Glutamatergic neuron (in vitro differentiated cells): ENCODE data around the gene SPIRE2. TPM values are rescaled to one million over a fixed set of nuclear protein-coding genes. Genes with fewer than 3 reads are reported as not detected.
"Not testable (repeated sequence)": the region's sequence is repeated elsewhere in the genome, so short reads cannot be mapped to it uniquely, and the experiment has no call there.

ENCODE experiments used
- DNase-seq: peaks from one replicate; pipeline ENCODE4 v3.0.0; 2022
- H3K27ac Mint-ChIP-seq: one replicate; pipeline ENCODE4 v1.8.0; 2020; ENCODE audit warnings: mild to moderate bottlenecking, mixed read lengths, inconsistent platforms; ENCODE audit not compliant: unreplicated experiment
- H3K27me3 Mint-ChIP-seq: one replicate; pipeline ENCODE4 v1.8.0; 2020; ENCODE audit warnings: mild to moderate bottlenecking, moderate library complexity, mixed read lengths, inconsistent platforms; ENCODE audit not compliant: unreplicated experiment
- H3K36me3 Mint-ChIP-seq: one replicate; pipeline ENCODE4 v1.8.0; 2020; ENCODE audit warnings: mild to moderate bottlenecking, mixed read lengths, inconsistent platforms; ENCODE audit not compliant: unreplicated experiment
- H3K4me1 Mint-ChIP-seq: one replicate; pipeline ENCODE4 v1.8.0; 2020; ENCODE audit warnings: mild to moderate bottlenecking, low read depth, mixed read lengths, inconsistent platforms; ENCODE audit not compliant: unreplicated experiment
- H3K4me3 Mint-ChIP-seq: one replicate; pipeline ENCODE4 v1.8.0; 2020; ENCODE audit warnings: mild to moderate bottlenecking, mixed read lengths, inconsistent platforms; ENCODE audit not compliant: unreplicated experiment
- H3K9me3 Mint-ChIP-seq: one replicate; pipeline ENCODE4 v1.8.0; 2020; ENCODE audit warnings: mild to moderate bottlenecking, moderate library complexity, mixed read lengths, inconsistent platforms; ENCODE audit not compliant: unreplicated experiment
- CTCF ChIP-seq: fragments of 200-600 bp; sonication (generic); IDR thresholded peaks from one replicate; pipeline ENCODE4 v1.5.0; 2021; ENCODE audit not compliant: partially characterized antibody, unreplicated experiment
- total RNA-seq: library from RNA; stranded (reverse); fragmentation: NEBNext Ultra II Directional; extraction: Animal tissue kit (Norgen Biotek cat#: 25700); gene quantifications from one replicate; pipeline ENCODE4 v1.2.1, GENCODE V29; 2021; ENCODE audit not compliant: unreplicated experiment

SPIRE2 gene
- total RNA-seq, 1 donor from 2014 or later = 39.2 TPM

DNA sequence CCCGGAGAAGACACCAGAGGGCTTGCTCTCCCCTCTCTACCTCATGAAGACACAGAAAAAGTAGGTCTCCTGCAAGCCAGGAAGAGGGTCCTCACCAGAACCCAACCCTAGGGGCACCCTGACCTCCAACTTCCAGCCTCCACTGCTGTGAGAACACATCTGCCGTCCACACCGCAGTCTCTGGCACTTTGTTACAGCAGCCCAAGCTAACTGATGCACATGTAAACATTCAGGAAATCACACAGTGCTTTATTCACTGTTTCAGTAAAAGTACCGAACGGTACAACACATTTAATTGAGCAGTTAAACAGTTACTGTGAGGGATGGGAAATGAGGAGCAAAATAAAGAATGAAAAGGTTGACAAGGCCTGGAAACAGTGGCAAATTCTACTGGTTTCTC, 30.1 kb upstream of the SPIRE2 start:
- Mint-ChIP-seq H3K4me3 (no peak overlapping the region), H3K27ac (peak overlapping the region; percentile 82), H3K9me3 (peaks cover 4% of the 10 kb centered on the region), H3K27me3 (peaks cover 4% of the 10 kb centered on the region), H3K36me3 (no peaks in the 10 kb centered on the region), H3K4me1 (peaks cover 18% of the 10 kb centered on the region)
- TF ChIP-seq CTCF = no peak
- DNase-seq = no peak

DNA sequence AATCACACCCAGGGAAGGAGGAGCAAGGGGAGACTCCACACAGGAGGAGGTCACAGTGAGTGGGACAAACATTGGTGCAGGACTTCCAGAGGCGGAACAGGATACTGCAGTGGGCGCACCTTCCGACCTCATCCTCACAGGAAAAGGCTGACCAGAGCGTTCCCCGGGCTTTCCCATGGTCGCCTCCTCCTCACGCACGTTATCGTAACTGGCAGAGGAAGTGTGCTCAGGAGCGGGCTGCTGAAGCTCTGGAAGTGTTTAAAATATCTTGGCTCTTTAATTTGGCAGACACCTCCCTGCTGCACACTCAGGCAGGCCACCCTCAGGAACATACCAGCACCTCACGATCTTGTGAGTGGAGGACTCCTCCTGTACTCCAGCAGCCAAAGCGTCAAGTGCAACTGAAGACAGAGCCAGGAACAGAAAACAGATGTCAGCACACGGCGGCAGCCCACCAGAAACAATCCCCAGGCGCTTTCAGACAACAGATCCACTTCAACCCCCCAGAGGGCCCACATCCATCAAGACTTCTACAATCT, 29.4 kb upstream of the SPIRE2 start:
- no peak for DNase-seq
- H3K9me3 Mint-ChIP-seq = peaks cover 4% of the 10 kb centered on the region
- H3K4me3 Mint-ChIP-seq = peak overlapping the region; percentile 67
- peaks cover 4% of the 10 kb centered on the region for H3K27me3 Mint-ChIP-seq
- peaks cover 18% of the 10 kb centered on the region for H3K4me1 Mint-ChIP-seq
- peak overlapping the region; percentile 82 for H3K27ac Mint-ChIP-seq
- no peaks in the 10 kb centered on the region for H3K36me3 Mint-ChIP-seq
- no peak for TF ChIP-seq CTCF

- Mint-ChIP-seq H3K9me3 (peaks cover 10% of the 10 kb centered on the region), H3K27ac (no peak overlapping the region), H3K27me3 (peaks cover 12% of the 10 kb centered on the region), H3K4me1 (peaks cover 23% of the 10 kb centered on the region), H3K36me3 (no peaks in the 10 kb centered on the region), H3K4me3 (no peak overlapping the region)
- TF ChIP-seq CTCF = no peak
- no peak for DNase-seq
These were observed 26.5 kb upstream of the SPIRE2 start for GRCh38 chr16:89801800-89802199.

DNA sequence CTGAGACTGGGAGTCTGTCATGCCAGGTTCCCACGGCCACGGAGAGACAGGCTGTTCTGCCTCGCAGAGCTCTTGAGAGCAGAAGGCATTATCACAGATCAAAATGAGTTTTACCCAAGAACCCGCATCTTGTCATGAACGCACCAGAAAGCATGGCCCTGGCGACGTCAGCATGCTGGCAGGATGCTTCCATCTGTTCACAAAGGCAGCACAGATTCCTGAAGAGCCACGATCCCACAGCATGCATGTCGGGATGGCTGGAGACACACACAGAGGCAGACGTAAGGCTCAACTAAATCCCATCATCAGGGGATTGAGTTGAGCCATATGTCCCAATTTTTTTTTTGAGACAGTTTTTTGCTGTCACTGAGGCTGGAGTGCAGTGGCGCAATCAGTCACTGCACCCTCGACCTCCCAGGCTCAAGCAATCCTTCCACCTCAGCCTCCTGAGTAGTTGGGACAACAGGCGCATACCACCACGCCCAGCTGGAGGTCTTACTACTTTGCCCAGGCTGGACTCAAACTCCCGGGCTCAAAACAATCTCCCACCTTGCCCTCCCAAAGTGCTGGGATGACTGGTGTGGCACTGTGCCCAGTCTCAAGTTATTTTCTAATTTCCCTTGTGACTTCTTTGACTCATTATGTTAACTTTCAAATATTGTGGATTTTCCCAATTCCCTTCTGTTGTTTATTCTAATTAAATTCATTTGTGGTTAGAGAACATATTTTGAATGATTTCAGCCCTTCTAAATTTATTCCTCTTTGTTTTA, 23.0 kb upstream of the SPIRE2 start:
- no peak for TF ChIP-seq CTCF
- Mint-ChIP-seq H3K27ac (peak overlapping the region; percentile 88), H3K36me3 (no peaks in the 10 kb centered on the region), H3K4me1 (peaks cover 7% of the 10 kb centered on the region), H3K27me3 (peaks cover 8% of the 10 kb centered on the region), H3K9me3 (peaks cover 5% of the 10 kb centered on the region), H3K4me3 (peak overlapping the region; percentile 67)
- peak; percentile 71 for DNase-seq

- H3K4me3 Mint-ChIP-seq, H3K27me3 Mint-ChIP-seq, H3K9me3 Mint-ChIP-seq, H3K36me3 Mint-ChIP-seq, DNase-seq: not testable (repeated sequence)
- Mint-ChIP-seq H3K4me1 (peaks cover 16% of the 10 kb centered on the region), H3K27ac (peak overlapping the region; percentile 14)
These were observed 21.6 kb upstream of the SPIRE2 start for GRCh38 chr16:89806589-89807193.
